ENCODE results near the gene SERP2. TPM values are rescaled to one million over a fixed set of nuclear protein-coding genes. Genes with fewer than 3 reads are reported as not detected.

The SERP2 gene
- total RNA-seq, 5 donors from 2014 or later (not counting 1 experiment from before 2014, with no cell fraction given), result 0.44 to 0.65 (median 0.47) TPM; not detected in 2

DNA sequence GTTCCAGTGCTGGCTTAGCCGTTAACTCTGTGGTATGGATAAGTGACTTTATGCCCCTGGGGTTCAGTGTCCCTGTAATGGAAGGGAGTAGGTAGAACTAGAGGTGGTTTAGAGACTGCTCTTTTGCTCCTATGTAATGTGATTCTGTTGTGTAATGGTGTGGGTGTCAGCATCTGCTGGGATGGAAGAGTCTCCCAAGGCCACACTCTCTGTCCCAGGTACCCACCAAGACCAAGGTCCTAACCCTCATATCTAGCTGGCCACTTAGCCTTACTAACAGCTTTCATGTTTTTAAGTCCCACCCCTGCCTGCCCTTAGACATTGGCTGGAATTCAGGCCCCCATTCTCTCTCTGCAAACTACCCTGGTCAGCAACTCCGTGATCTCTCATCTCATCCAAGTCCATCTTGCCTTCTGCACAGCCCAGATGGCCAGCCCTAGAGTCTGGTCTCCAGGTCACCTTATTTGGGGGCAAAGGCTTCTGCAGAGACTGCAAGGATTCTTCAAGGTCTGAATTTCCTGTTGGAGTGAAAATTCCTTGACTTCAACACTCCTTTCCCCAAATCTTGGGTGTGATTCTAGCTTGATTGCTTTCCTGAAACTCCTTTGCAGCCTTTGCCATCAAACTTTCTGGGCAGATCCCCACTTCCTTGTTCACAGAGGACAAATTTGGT is 48.4 kb downstream of the SERP2 start:
- Mint-ChIP-seq H3K9me3 (no peaks in the 10 kb centered on the region), H3K36me3 (no peaks in the 10 kb centered on the region), H3K27ac (no peak overlapping the region), H3K27me3 (peaks cover 23 to 31% of the 10 kb centered on the region in 2 donors), H3K4me1 (no peaks in the 10 kb centered on the region), H3K4me3 (no peak overlapping the region)
- Histone ChIP-seq H3K9me3 (no peaks in the 10 kb centered on the region), H3K27ac (ENCODE audit: low read length) (no peak overlapping the region), H3K27me3 (replicated peaks in 1 of 2; ENCODE audit: control insufficient read depth in 2 of 2, extremely low read depth in 1 of 2, insufficient read depth in 2 of 2, low read length in 1 of 2) (peaks cover 0 to 20% of the 10 kb centered on the region in 2 experiments), H3K4me3 (ENCODE audit: control insufficient read depth in 1 of 2, extremely low read depth in 1 of 2, low read length in 1 of 2) (no peak overlapping the region), H3K36me3 (ENCODE audit: control insufficient read depth in 2 of 2, extremely low read depth in 1 of 2, insufficient read depth in 1 of 2, low read length in 1 of 2) (no peaks in the 10 kb centered on the region), H3K4me1 (ENCODE audit: control insufficient read depth in 1 of 2, extremely low read depth in 1 of 2, insufficient read depth in 2 of 2, low read length in 2 of 2) (no peaks in the 10 kb centered on the region)
- WGBS (ENCODE audit: insufficient coverage), result 67% methylated on average over 1 of the region's 2 CpGs
- ATAC-seq (replicated peaks in 1 of 4), result no peak
- POLR2A ChIA-PET, result no interaction called here
- no peak for DNase-seq
- CTCF ChIA-PET, result no interaction called here

DNA sequence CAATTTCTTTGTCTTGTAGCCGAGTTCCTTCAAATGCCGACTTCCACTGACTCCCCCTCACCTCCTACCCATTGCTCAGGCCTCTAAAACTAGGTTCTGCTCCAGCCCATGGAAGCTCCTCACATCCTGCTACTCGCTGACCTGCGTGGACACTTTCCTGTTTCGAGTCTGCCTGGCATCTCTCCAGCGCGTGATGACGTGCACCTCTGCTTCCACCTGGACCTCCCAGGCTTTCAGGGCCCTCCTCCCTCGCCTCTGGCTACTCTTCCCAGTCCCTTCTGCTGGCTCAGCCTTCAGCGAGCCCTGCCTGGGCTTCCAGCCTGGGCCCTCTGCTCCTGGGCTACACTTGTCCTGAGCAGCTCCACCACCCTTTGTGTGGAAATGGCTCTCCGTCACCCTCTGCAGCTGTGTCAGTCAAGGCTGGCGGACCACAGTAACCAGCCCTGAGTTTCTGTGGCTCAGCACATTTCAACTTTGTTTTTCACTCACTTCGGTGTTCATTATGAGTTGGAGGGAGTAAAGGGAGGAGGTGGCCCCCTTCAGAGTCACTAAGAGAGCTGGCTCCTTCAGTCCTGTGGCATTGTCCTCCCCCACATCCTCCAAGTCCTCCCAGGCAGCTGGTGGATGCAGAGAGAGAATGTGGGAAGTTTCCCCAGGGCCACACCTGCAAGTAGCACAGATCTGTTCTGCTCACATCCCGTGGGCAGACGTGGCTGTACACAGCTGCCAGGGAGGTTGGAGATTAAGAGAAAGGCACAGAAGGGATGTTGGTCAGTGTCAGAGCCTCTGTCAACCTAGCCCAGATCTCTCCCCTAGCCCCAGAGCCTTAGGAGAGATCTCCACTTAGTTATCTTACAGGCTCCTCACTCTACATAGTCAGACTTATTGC is 49.4 kb downstream of the SERP2 start:
- Mint-ChIP-seq H3K4me1 (no peaks in the 10 kb centered on the region), H3K27ac (no peak overlapping the region), H3K9me3 (no peaks in the 10 kb centered on the region), H3K27me3 (peaks cover 23 to 31% of the 10 kb centered on the region in 2 donors), H3K4me3 (no peak overlapping the region), H3K36me3 (no peaks in the 10 kb centered on the region)
- 68% methylated on average over 11 of the region's 15 CpGs for WGBS (ENCODE audit: insufficient coverage)
- CTCF ChIA-PET, result interaction anchor here (0.6 kb wide), 3 partner anchors 15 to 514 kb away, joined by 3 read pairs; no protein-coding TSS in a partner anchor
- Histone ChIP-seq H3K36me3 (ENCODE audit: control insufficient read depth in 2 of 2, extremely low read depth in 1 of 2, insufficient read depth in 1 of 2, low read length in 1 of 2) (no peaks in the 10 kb centered on the region), H3K27ac (ENCODE audit: low read length) (no peak overlapping the region), H3K4me3 (ENCODE audit: control insufficient read depth in 1 of 2, extremely low read depth in 1 of 2, low read length in 1 of 2) (no peak overlapping the region), H3K4me1 (ENCODE audit: control insufficient read depth in 1 of 2, extremely low read depth in 1 of 2, insufficient read depth in 2 of 2, low read length in 2 of 2) (no peaks in the 10 kb centered on the region), H3K27me3 (replicated peaks in 1 of 2; ENCODE audit: control insufficient read depth in 2 of 2, extremely low read depth in 1 of 2, insufficient read depth in 2 of 2, low read length in 1 of 2) (peaks cover 0 to 17% of the 10 kb centered on the region in 2 experiments), H3K9me3 (no peaks in the 10 kb centered on the region)
- DNase-seq (no peak), ATAC-seq (replicated peaks in 1 of 4) (no peak)
- POLR2A ChIA-PET, result no interaction called here

DNA sequence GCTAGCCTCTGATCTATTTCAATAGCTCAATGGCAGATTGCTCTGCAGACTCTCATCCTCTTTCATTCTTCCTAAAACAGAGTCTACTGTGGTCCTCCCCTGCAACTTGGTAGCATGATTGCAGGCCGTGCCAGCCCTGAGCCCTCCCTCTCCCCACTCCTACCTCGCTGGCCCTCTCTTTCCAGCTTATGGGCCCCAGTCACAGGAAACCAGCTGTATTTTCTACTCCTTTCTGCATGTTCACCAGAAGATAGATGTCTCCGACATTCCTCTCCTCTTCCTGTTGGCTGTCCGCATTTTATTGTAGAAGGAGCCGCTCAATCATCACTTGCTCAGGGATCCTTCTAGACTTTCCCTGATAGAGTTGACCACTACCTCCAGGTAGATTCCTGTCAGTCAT is 50.2 kb downstream of the SERP2 start:
- Histone ChIP-seq H3K27ac (ENCODE audit: low read length) (no peak overlapping the region), H3K27me3 (replicated peaks in 1 of 2; ENCODE audit: control insufficient read depth in 2 of 2, extremely low read depth in 1 of 2, insufficient read depth in 2 of 2, low read length in 1 of 2) (peaks cover 0 to 17% of the 10 kb centered on the region in 2 experiments), H3K36me3 (ENCODE audit: control insufficient read depth in 2 of 2, extremely low read depth in 1 of 2, insufficient read depth in 1 of 2, low read length in 1 of 2) (no peaks in the 10 kb centered on the region), H3K4me1 (ENCODE audit: control insufficient read depth in 1 of 2, extremely low read depth in 1 of 2, insufficient read depth in 2 of 2, low read length in 2 of 2) (no peaks in the 10 kb centered on the region), H3K4me3 (ENCODE audit: control insufficient read depth in 1 of 2, extremely low read depth in 1 of 2, low read length in 1 of 2) (no peak overlapping the region), H3K9me3 (no peaks in the 10 kb centered on the region)
- Mint-ChIP-seq H3K27ac (no peak overlapping the region), H3K4me3 (no peak overlapping the region), H3K36me3 (no peaks in the 10 kb centered on the region), H3K4me1 (no peaks in the 10 kb centered on the region), H3K27me3 (peaks cover 23 to 31% of the 10 kb centered on the region in 2 donors), H3K9me3 (no peaks in the 10 kb centered on the region)
- POLR2A ChIA-PET, result interaction anchor here in 1 of 2 donors (0.6 kb wide), 1 partner anchor 515 kb away, joined by 4 read pairs; no protein-coding TSS in a partner anchor
- CTCF ChIA-PET, result interaction anchor here (0.6 kb wide), 3 partner anchors 14 to 515 kb away, joined by 3 read pairs; no protein-coding TSS in a partner anchor
- DNase-seq (no peak), ATAC-seq (replicated peaks in 1 of 4) (no peak)
- 100% methylated on average over 4 of the region's 5 CpGs for WGBS (ENCODE audit: insufficient coverage)

DNA sequence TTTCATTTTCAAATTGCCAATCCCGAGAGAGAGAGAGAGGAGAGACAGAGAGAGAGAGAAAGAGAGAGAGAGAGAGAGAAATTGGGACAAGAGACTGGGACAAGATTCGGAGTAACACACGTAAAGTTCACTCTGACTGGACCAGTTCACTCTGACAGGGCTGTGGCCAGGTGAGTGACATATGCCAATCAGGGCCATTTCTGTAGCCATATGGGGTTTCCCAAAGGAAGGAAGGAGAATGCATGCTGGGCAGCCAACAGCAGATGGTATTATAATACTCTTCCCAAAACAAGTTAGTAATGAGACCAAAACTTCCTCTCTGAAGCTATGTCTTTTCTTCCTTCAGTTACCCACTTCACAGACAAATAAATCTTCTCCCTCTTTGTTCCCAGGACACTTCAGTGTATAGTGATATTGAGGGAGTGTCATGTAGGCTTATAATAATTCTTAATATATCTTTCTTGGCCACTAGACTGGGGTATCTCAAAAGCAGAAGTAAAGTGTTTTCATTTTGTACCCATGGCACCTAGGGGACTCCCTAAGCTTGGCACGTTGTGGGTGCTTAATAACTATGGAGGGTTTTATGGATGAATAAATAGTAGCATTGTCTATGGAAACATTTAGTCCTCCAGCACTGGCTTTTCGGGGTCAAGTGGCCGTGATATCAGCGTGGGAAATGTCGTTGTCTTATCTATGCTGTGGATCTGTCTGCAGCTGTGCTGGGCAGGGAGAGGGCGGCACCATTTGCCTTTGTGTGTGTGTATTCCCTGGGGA is 51.6 kb downstream of the SERP2 start:
- no peaks in the 10 kb centered on the region for H3K36me3 ChIP-seq (ENCODE audit: control insufficient read depth in 2 of 2, extremely low read depth in 1 of 2, insufficient read depth in 1 of 2, low read length in 1 of 2)
- ATAC-seq (replicated peaks in 1 of 4), result no peak
- no peak for DNase-seq
- Mint-ChIP-seq H3K4me3 (no peak overlapping the region), H3K4me1 (no peaks in the 10 kb centered on the region), H3K9me3 (no peaks in the 10 kb centered on the region), H3K27me3 (peaks cover 23 to 31% of the 10 kb centered on the region in 2 donors), H3K27ac (no peak overlapping the region), H3K36me3 (no peaks in the 10 kb centered on the region)
- ChIA-PET POLR2A (no interaction called here), CTCF (no interaction called here)
- H3K27ac ChIP-seq (ENCODE audit: low read length), result no peak overlapping the region
- no peak overlapping the region for H3K4me3 ChIP-seq (ENCODE audit: control insufficient read depth in 1 of 2, extremely low read depth in 1 of 2, low read length in 1 of 2)
- WGBS (ENCODE audit: insufficient coverage), result 41% methylated on average over 8 of the region's 9 CpGs
- H3K27me3 ChIP-seq (replicated peaks in 1 of 2; ENCODE audit: control insufficient read depth in 2 of 2, extremely low read depth in 1 of 2, insufficient read depth in 2 of 2, low read length in 1 of 2), result peaks cover 0 to 17% of the 10 kb centered on the region in 2 experiments
- no peaks in the 10 kb centered on the region for H3K4me1 ChIP-seq (ENCODE audit: control insufficient read depth in 1 of 2, extremely low read depth in 1 of 2, insufficient read depth in 2 of 2, low read length in 2 of 2)
- no peaks in the 10 kb centered on the region for H3K9me3 ChIP-seq

DNA sequence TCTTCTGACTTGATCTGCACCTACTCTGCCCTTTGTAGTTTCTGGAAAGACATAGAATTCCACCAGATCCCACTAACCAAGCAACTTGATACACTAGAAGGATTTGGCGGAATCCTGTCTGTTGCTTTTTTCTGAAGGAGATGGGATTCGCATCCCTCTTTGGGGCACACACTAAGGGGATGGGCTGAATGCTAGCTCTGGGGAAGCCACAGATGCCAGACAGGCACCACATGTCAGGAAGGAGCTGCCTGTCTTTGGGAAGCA is 52.1 kb downstream of the SERP2 start:
- no peaks in the 10 kb centered on the region for H3K9me3 Mint-ChIP-seq
- H3K27me3 Mint-ChIP-seq, result peaks cover 23 to 31% of the 10 kb centered on the region in 2 donors

DNA sequence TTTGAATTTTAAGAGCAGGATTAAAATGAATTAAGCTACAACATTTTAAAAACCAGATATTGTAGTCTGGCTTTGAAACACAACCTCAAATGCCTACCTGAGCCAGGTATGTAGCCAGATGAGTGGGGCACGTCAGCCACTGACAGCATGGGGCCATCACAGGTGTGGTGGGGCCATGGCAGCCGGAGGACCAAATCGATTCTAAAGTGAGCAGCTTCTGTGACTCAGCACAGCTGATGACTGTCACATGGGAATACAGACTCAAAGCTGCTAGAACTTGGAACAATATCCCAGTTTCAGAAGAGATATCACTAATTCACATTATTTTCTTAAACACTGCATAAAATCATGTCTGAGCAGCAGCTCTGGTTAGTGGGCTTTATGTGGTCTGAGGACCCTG is 52.8 kb downstream of the SERP2 start:
- Histone ChIP-seq H3K9me3 (no peaks in the 10 kb centered on the region), H3K4me1 (ENCODE audit: control insufficient read depth in 1 of 2, extremely low read depth in 1 of 2, insufficient read depth in 2 of 2, low read length in 2 of 2) (no peaks in the 10 kb centered on the region), H3K36me3 (ENCODE audit: control insufficient read depth in 2 of 2, extremely low read depth in 1 of 2, insufficient read depth in 1 of 2, low read length in 1 of 2) (no peaks in the 10 kb centered on the region), H3K27ac (ENCODE audit: low read length) (no peak overlapping the region), H3K4me3 (ENCODE audit: control insufficient read depth in 1 of 2, extremely low read depth in 1 of 2, low read length in 1 of 2) (no peak overlapping the region), H3K27me3 (replicated peaks in 1 of 2; ENCODE audit: control insufficient read depth in 2 of 2, extremely low read depth in 1 of 2, insufficient read depth in 2 of 2, low read length in 1 of 2) (peaks cover 0 to 12% of the 10 kb centered on the region in 2 experiments)
- ChIA-PET POLR2A (no interaction called here), CTCF (interaction anchor here in 1 of 2 donors (0.6 kb wide), 1 partner anchor 378 kb away, joined by 3 read pairs; no protein-coding TSS in a partner anchor)
- Mint-ChIP-seq H3K36me3 (no peaks in the 10 kb centered on the region), H3K27ac (no peak overlapping the region), H3K27me3 (peaks cover 20 to 31% of the 10 kb centered on the region in 2 donors), H3K9me3 (no peaks in the 10 kb centered on the region), H3K4me3 (no peak overlapping the region), H3K4me1 (no peaks in the 10 kb centered on the region)
- 85% methylated on average over 2 of the region's 3 CpGs for WGBS (ENCODE audit: insufficient coverage)
- no peak for DNase-seq
- ATAC-seq (replicated peaks in 1 of 4), result no peak

More for the DNA sequence above, 52.1 kb downstream of the SERP2 start:
- WGBS (ENCODE audit: insufficient coverage), result 96% methylated on average over 2 of the region's 2 CpGs
- Mint-ChIP-seq H3K36me3 (no peaks in the 10 kb centered on the region), H3K27ac (no peak overlapping the region), H3K4me1 (no peaks in the 10 kb centered on the region), H3K4me3 (no peak overlapping the region)
- no peak overlapping the region for H3K4me3 ChIP-seq (ENCODE audit: control insufficient read depth in 1 of 2, extremely low read depth in 1 of 2, low read length in 1 of 2)
- H3K27ac ChIP-seq (ENCODE audit: low read length), result no peak overlapping the region
- H3K4me1 ChIP-seq (ENCODE audit: control insufficient read depth in 1 of 2, extremely low read depth in 1 of 2, insufficient read depth in 2 of 2, low read length in 2 of 2), result no peaks in the 10 kb centered on the region
- H3K36me3 ChIP-seq (ENCODE audit: control insufficient read depth in 2 of 2, extremely low read depth in 1 of 2, insufficient read depth in 1 of 2, low read length in 1 of 2), result no peaks in the 10 kb centered on the region
- ATAC-seq (replicated peaks in 1 of 4), result no peak
- no peak for DNase-seq
- no peaks in the 10 kb centered on the region for H3K9me3 ChIP-seq
- peaks cover 0 to 14% of the 10 kb centered on the region in 2 experiments for H3K27me3 ChIP-seq (replicated peaks in 1 of 2; ENCODE audit: control insufficient read depth in 2 of 2, extremely low read depth in 1 of 2, insufficient read depth in 2 of 2, low read length in 1 of 2)
- POLR2A ChIA-PET, result no interaction called here
- CTCF ChIA-PET, result no interaction called here

Data from T-cell (primary cell).